GM21515 (cell line): Measurements from ENCODE around the gene SLAMF8.
A peak's percentile ranks its signal among the peaks of the same experiment; 100 is the strongest.

Source experiments
- ATAC-seq: cut with Tn5 transposase; IDR thresholded peaks from one replicate; pipeline ENCODE4 v1.9.1; 2021; ENCODE audit not compliant: unreplicated experiment

The SLAMF8 gene

DNA sequence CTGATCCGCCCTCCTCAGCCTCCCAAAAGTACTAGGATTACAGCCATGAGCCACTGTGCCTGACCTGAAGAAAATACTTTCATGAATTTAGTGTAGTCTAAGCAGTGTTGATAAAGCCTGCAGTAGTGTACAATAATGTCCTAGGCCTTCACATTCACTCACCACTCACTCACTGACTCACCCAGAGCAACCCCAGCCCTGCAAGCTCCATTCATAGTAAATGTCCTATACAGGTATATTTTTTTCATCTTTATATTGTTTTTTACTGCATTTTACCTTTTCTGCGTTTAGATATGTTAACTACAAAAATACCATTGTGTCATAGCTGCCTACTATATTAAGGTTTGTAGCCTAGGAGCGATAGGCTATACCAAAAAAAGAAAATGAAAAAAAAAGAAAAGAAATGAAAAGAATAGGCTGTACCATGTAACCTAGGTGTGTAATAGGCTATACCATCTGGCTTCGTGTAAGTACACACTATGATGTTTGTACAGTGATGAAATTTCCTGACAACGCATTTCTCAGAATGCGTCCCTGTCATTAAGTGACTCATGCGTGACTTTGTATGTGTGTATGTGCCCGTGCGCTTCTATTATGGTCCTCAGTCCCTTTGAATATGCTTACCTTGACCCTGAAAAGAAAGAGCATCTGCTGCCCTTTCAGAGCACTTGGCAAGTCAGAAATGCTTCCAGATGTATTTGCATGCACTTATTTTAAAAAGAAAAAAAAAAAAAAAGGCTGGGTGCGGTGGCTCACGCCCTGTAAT is 9.2 kb upstream of the SLAMF8 start:
- no peak for ATAC-seq

DNA sequence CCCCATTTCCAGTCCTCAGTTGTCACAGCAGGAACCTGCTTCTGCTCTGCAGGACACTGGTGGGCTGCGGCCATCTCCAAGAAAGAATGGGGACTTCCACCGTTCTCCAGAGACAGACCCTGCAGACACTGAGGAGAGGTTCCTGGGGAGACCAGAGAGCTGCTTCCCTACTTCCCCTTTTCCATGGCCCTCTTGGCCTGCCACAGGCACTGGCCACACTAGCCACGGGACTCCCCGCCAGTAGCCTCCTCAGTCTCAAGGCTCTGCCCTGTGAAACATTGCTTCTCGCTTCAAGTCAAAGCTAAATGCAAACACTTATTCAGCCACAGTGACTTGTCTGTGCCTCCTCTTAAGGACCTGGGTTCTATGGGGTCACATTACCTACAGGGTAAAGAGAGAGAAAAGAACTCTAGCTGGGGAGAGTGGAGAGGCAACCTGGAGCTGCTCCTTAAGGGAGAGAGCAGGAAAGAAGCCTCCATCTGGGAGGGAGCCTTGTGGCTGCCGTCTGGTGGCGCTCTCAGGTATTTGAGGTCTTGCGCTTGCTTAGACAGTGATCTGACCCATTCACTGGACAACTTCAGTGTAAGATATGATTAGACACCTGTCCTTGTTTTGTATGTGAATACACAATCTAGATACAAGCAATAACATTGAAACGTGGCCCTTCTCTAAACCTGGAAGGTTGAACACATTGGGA is 5.4 kb upstream of the SLAMF8 start:
- ATAC-seq = no peak

DNA sequence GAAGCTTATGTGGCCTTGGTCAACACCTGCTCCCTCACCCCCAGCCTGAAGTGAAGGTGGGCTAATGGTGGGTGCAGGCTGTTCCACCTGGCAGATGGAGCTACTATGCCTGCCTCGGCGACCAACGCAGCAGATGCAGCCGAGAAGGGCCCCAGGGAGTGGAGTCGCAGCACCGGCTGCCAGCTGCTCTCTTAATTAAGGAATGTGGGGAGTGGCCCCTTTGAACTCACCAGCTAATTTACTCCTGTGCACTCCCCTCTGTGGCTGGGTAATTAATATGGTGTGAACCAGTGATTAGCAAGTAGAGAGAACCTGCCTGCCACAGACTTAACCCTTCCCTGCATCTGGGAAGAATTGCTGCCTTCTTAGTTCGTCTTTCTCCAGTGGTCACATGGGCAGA is 3.3 kb upstream of the SLAMF8 start:
- ATAC-seq = no peak

DNA sequence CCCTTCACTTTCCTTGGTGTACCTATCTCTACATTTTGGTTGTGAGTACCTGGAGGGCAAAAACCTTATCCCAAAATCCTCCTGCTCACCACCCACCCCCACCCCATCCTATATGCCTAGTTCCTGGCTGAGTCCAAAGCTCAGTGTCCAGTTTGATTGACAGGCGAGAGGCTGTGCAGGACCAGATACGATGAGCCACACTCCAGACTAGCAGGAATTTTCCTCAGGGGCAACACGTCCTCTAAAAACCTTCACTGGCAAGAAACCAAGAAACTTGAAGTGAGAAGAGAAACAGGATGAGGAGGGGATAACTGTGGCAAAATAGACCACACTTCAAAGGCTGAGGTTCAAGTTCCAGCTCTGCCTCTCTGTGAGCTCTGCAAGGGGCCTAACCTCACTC is 1.1 kb upstream of the SLAMF8 start:
- ATAC-seq = no peak

DNA sequence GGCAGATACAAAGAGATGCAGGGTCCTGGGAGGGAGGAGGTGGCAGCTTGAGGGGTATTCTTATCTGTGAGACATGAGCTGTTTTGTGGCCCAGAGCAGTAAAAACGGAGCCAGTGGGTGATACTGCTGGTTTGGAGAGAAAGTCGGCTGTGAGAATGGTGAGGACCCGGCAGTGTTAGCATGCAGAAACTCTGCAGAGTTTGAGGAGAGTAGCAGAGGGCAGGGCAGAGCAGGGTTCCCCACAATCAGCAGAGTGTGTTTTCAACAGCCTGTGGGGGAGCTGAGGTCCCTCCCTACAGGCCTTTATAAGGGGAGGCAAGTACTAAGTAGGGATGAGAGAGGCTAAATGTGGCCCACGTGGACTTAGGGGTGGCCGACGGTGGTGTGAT is 423 bp downstream of the SLAMF8 start:
- no peak for ATAC-seq

DNA sequence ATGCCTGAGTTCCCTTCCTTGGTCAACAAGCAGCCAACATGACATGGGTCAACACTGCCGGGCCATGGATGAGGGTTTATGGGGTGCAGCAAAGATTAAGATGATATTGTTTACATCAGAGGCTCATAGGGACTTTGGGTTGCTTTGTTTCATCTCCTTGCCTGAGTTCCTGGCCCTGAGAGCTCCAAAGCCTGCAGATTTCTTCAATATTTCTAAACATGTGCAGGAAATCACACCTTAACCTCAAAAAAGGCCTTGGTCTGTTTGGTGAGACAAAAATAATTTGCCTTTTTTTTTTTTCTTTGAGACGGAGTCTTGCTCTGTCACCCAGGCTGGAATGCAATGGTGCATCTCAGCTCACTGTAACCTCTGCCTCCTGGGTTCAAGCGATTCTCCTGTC is 876 bp downstream of the SLAMF8 start:
- ATAC-seq = no peak

DNA sequence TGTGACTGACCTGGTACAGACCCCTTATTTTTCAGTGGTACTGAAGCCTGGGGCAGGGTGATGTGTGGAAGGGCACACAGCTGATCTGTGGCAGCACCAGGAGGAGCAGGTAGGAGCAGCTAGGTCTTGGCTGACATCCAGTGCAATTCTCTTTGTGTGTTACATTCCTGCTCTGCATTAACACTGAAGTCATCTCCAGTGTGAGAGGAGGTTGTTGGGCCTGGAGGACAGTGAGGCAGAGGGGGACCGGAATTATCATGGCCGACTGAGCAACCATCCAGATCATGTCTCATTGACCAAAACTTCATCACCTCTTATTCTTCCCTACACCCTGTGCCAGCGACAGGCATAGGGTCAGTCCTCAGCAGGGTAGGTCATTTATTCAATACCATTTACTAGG is 1.5 kb downstream of the SLAMF8 start:
- no peak for ATAC-seq

DNA sequence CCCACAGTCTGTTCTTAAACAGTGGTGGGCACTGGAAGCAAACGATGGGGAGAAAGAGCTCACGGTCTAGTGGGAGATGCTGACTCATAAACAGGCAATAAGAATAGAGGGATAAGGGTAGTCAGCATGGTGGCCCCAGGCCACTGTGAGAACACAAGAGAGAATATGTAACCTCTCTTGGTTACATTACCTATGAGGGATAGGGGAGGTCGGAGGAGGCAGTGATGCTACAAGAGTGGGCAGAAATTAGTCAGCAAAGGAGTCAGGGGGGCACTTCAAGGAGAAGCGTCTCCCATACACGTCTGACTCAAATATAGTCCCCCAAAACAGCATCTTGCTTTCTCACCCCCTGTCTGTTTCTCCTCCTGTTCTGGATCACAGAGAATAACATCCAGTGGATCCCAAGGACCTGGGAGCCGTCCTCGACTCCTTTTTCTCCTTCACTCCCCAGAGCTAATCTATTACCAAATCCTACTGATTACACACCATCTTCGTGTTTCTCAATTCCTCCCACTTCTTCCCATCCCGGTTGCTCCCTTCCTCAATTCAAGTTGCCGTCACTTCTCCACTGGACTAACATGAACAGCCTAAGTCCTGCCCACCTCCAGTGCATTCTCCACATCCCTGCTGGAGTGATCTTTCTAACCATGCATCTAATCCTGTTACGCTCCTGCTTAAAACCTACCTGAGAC is 2.1 kb downstream of the SLAMF8 start:
- no peak for ATAC-seq

DNA sequence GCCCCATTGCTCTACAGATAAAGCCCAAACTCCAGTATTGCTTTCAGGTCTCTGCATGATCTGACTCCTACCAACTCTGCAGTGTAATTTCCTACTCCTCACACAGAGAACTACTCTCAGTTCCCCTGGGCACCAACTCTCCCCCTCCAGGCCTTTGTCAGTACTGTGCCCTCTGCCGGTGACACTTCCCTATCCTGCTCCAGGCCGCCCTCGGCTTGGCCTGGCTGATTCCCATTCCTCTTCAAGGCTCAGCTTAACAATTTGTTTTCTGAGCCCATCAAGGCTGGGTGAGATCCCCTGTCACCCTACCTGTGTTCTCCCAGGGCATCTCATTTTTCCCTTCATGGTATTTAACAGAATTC is 2.6 kb downstream of the SLAMF8 start:
- ATAC-seq = peak; percentile 72

DNA sequence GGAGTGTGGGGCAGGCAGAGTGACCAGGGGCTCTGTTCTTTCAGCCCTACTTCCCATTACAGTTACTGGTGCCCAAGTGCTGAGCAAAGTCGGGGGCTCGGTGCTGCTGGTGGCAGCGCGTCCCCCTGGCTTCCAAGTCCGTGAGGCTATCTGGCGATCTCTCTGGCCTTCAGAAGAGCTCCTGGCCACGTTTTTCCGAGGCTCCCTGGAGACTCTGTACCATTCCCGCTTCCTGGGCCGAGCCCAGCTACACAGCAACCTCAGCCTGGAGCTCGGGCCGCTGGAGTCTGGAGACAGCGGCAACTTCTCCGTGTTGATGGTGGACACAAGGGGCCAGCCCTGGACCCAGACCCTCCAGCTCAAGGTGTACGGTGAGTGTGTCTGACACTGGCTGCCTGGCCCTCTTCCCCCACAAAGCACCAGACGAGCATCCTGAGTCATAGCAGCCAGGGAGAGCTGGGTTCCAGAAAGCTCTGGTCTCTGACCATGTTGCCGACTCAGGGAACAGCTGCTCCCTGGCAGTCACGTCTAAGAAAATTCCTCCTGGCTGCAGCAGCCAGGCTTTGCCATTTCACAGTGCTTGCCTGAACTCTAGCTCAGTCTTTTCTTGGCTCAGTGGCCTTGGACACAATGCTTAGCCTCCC is 3.3 kb downstream of the SLAMF8 start:
- ATAC-seq = no peak

DNA sequence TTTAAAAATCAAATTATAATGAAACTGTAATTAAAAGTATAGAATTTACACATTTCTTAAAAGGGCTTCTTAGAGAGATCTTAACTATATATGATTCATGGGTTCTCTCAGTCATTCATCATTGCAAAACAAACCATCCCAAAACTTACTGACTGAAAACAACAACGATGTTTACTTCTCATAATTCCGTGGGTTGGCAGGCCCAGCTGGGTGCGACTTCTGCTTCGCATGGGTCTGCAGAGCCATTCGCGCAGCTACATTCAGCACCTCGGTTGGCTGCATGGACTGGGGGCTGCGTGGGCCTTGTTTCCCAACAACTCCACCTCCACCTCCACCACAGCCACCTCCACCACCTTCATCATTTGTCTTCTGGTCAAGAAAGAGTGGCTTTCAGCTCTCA is 4.0 kb downstream of the SLAMF8 start:
- ATAC-seq = no peak

DNA sequence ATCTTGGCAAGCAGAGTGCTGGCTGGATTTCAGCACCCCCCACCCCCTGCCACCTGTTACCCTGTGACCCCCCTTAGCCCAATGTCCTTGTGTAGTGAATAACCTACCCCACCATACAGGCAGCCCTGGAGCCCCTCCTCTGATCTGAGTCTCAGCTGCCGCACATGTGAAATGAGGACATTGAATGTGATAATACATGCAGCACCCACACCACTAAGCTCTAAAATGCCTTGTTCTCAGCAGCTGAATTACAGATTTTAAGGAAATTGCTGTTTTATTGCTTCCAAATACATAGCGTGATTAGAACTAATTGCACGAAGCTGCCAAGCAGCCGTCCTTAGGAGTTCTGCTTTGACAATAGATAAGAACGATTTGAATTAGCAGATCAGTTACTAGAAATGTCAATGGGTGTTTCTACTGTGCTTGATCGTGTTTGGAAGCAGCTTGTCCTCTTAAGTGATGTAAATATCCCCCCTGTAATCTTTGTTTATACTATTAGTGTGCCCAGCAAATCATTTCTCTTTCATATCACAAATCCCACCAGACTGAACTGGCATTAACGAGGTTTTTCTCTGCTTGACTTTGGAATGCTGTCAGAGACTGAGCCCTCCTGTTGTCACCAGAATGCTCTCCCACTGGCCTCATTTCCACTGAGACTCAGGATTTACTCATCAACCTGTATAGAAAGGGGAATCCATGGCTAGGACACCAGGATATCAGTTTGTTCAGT is 4.9 kb downstream of the SLAMF8 start:
- no peak for ATAC-seq

DNA sequence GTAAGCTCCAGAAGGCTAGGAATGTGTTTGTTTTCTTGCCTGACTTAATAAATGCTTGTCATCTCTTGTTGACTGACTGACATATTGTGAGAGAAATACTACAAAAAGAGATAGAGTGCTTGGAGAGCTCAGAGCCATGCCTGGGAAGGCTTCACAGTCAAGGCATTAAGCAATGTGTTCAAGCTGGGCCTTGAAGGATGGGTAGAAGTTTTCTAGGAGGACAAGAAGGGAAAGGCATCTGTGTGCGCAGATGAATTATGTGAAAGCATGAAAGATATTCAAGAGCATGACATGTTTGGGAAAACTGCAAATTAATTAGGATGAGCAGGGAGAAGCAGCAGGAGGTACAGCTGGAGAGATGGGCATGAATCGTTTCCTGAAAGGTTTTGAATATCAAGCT is 5.6 kb downstream of the SLAMF8 start:
- ATAC-seq = no peak

DNA sequence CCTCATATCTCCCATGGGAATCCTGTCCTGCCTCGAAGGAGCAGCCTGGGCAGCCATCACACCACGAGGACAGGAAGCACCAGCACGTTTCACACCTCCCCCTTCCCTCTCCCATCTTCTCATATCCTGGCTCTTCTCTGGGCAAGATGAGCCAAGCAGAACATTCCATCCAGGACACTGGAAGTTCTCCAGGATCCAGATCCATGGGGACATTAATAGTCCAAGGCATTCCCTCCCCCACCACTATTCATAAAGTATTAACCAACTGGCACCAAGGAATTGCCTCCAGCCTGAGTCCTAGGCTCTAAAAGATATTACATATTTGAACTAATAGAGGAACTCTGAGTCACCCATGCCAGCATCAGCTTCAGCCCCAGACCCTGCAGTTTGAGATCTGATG is 8.7 kb downstream of the SLAMF8 start:
- no peak for ATAC-seq

DNA sequence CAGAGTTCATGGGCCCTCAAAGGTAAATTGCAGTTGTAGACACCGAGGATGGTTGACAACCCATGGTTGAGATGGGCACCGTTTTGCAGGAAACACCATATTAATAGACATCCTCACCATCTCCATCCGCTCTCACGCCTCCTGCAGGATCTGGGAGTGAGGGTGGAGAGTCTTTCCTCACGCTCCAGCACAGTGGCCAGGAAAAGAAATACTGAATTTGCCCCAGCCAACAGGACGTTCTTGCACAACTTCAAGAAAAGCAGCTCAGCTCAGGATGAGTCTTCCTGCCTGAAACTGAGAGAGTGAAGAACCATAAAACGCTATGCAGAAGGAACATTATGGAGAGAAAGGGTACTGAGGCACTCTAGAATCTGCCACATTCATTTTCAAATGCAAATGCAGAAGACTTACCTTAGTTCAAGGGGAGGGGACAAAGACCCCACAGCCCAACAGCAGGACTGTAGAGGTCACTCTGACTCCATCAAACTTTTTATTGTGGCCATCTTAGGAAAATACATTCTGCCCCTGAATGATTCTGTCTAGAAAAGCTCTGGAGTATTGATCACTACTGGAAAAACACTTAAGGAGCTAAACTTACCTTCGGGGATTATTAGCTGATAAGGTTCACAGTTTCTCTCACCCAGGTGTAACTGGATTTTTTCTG is 9.3 kb downstream of the SLAMF8 start:
- ATAC-seq = no peak

DNA sequence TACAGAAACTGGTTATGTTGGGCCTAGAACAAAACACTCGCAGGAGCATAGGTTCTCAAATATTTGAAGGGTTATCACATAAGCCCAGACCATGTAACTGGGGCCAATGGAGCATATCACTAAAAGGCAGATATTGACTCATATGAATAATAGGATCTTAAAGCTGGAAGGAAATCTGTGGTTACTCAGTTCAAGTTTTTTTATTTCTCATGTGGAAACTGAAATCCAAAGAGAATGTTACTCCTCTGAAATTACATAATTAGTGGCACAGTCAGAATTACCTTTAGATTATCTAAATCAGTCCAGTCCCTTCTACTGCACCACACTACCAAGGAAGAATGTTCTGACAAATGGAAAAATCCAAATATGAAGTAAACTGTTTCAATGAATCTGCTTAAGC is 12.0 kb downstream of the SLAMF8 start:
- ATAC-seq = peak; percentile 66

DNA sequence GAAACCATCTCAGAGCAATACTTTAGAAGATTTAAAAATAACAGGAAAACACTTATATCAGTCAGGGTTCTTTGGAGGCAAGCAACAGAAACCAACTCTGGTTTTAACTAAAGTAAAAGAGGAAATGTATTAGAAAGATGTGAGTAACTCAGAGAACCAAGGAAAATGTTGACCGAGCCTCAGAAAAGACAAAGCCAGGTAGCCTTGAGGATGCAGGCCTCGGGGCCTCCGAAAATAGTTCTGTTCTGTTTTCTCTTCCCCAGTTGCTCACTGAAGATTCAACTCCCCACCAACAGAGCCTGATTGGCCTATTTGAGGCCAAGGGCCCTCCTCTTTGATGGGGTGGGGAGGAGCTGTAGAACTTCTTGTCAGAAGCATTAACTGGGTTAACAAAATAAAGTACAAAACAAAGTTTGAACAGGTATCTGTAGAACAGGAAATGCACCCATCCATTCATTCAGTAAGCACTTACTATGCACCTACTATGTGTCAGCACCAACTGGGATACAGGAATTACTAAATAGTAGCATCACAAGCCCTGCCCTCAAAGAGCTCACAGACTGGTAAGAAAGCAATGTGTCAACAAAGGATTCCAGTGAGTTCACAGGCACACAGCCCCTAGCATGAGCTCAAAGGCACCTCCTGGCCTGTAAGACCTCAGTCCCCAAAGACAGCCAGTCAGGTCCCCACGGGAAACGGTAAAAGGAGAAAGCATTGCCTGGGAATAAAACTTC is 12.6 kb downstream of the SLAMF8 start:
- peak; percentile 80 for ATAC-seq

DNA sequence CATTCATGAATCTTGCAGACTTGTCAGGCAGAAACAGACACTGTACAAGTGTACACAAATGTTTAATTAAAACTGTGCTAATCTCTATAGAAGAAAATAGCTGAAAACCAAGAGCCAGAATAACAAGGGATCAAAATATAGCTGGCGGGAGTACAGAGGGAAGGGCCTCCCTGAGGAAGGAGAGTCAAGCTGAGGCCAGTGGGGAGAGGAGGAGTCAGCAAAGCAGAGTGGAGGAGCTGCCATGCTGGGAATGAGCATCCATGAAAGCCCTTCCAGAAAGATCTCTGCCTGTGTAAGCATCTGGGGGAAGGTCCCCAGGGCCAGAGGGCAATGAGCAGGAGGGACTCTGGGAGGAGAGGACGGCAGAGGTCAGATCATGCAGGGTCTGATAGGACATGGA is 15.1 kb downstream of the SLAMF8 start:
- no peak for ATAC-seq

DNA sequence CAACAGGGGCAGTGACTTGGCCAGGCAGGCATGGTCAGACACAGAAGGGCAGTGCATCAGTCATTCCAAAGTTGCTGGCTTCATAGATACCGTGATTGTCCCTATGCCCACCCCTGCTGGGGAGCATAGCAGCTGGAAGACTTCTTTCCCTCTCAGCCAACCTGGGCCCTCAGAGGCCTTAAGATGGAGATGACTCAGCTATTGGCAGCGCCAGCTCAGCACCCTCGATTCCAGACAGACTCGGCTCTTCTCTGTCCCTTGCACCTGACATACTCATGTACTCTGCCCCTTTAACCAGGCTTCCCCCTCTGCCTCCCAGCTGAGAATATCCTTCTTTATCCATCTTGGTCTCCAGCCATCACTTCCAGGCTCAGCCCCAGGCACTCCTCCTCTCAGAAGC is 16.8 kb downstream of the SLAMF8 start:
- ATAC-seq = no peak
